Mesenteric fat pad (tissue), 1 donor: ENCODE data around the gene RFC4. TPM values are rescaled to one million over a fixed set of nuclear protein-coding genes. Genes with fewer than 3 reads are reported as not detected.

ENCODE experiments used
- DNase-seq: peaks from one replicate; pipeline ENCODE4 v3.0.0-alpha.2; 2020; ENCODE audit warnings: low spot score
- microRNA-seq: library from miRNA; unstranded; fragments of <30 nt; microRNA quantifications from one replicate; pipeline ENCODE4 v1.2.0, GENCODE V29; 2020; ENCODE audit warnings: borderline number of aligned reads
- total RNA-seq: library from RNA; stranded (reverse); fragmentation: NEBNext Ultra II Directional; extraction: Animal tissue kit (Norgen Biotek cat#: 25700); gene quantifications from one replicate; pipeline ENCODE4 v1.2.1, GENCODE V29; 2021
- donor health status: DM: yes; HTN: yes; CAD: no.

RFC4 gene
- total RNA-seq, 1 donor from 2014 or later: 6.4 TPM

- no peak for DNase-seq
Observed at GRCh38 chr3:186751480-186751879, 54.8 kb downstream of the RFC4 start.

- DNase-seq: no peak
Observed at GRCh38 chr3:186750316-186750715, 56.0 kb downstream of the RFC4 start.

- DNase-seq: no peak
Observed at GRCh38 chr3:186746008-186746407, 60.3 kb downstream of the RFC4 start.

- no peak for DNase-seq
Observed at GRCh38 chr3:186743666-186744065, 62.6 kb downstream of the RFC4 start.

GRCh38 chr3:186742618-186743380, 63.5 kb downstream of the RFC4 start:
- no peak for DNase-seq

Small RNA genes within 50 kb of the gene (microRNA-seq; reads per million reads assigned to microRNA genes)
- 2.9 reads per million for gene MIR1248

Other genes starting within 250 kb of the RFC4 start
- gene TBCCD1, start 239.1 kb downstream of the RFC4 start, total RNA-seq: 13.1 TPM
- 47.0 TPM for gene DNAJB11, start 235.8 kb downstream of the RFC4 start, total RNA-seq
- not detected for gene AHSG, start 193.4 kb downstream of the RFC4 start, total RNA-seq
- gene FETUB, start 166.1 kb downstream of the RFC4 start, total RNA-seq: not detected
- not detected for gene HRG, start 140.5 kb downstream of the RFC4 start, total RNA-seq
- not detected for gene KNG1, start 89.1 kb downstream of the RFC4 start, total RNA-seq
- gene EIF4A2, start 22.9 kb downstream of the RFC4 start, total RNA-seq: 237 TPM
- gene ADIPOQ, start 36.2 kb upstream of the RFC4 start, total RNA-seq: 1,676 TPM
- 35.6 TPM for gene ST6GAL1, start 124.0 kb upstream of the RFC4 start, total RNA-seq